ENCODE data around the gene KCNQ1. TPM values are rescaled to one million over a fixed set of nuclear protein-coding genes. Genes with fewer than 3 reads are reported as not detected.

Gene KCNQ1
- total and polyA plus RNA-seq, 2 of the 13 experiments (the other 11 are each of a cell fraction or from before 2014, with no cell fraction given), result 0.02 to 0.08 TPM

DNA sequence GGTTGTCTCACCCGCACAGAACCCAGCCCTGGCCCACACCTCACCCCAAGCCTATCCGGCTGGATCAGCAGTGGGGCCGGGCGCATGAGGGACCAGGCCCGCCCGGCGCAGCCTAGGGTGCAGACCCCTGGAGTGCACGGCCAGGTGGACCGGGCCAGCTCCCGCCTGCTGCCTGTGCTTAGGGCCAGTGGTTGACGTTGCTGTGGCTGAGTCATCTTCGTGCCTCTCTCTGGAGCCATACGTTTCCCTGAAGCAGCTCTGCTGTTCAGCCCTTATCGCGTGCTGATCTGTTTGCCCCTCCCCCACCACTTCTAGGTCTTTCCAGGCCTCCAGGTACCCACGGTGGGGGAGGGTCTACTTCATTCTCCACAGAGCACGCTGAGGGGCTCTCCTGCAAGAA, 401.2 kb downstream of the KCNQ1 start:
- FAIRE-seq, result no peak
- WGBS (ENCODE audit: low lambda C conversion rate), result 27% methylated on average over 6 of the region's 17 CpGs
- H3K9ac ChIP-seq (ENCODE audit: insufficient read depth, low read depth, low read length), result no peak overlapping the region
- DNase-seq (ENCODE audit: low spot score), result no peak
- TF ChIP-seq ZNF614 (CRISPR knock-in tag; IDR thresholded peaks at IDR 0.05; ENCODE audit: borderline replicate concordance), result no peak
- TF ChIP-seq, protein P1, sequence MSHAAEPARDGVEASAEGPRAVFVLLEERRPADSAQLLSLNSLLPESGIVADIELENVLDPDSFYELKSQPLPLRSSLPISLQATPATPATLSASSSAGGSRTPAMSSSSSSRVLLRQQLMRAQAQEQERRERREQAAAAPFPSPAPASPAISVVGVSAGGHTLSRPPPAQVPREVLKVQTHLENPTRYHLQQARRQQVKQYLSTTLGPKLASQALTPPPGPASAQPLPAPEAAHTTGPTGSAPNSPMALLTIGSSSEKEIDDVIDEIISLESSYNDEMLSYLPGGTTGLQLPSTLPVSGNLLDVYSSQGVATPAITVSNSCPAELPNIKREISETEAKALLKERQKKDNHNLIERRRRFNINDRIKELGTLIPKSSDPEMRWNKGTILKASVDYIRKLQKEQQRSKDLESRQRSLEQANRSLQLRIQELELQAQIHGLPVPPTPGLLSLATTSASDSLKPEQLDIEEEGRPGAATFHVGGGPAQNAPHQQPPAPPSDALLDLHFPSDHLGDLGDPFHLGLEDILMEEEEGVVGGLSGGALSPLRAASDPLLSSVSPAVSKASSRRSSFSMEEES (CRISPR knock-in tag; IDR thresholded peaks at IDR 0.05), result no peak
- TF ChIP-seq, protein P2, sequence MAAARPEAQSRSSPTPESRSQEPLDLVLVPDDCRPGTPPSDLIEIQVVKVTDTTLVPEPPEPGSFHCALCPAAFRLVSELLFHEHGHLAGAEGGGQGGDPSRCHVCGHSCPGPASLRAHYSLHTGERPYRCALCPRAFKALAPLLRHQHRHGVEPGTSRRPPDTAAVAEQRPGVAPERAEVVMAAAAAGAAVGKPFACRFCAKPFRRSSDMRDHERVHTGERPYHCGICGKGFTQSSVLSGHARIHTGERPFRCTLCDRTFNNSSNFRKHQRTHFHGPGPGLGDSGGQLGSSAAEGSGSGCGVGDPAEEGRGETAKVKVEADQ (CRISPR knock-in tag; IDR thresholded peaks at IDR 0.05; ENCODE audit: borderline replicate concordance), result no peak
- TF ChIP-seq ZMYM4 (CRISPR knock-in tag; IDR thresholded peaks at IDR 0.05), result no peak
- no peak for TF ChIP-seq IRF2 (CRISPR knock-in tag; IDR thresholded peaks at IDR 0.05)
- H3K79me2 ChIP-seq (ENCODE audit: insufficient read depth, low read length), result no peaks in the 10 kb centered on the region
- ChIA-PET POLR2A (no interaction called here), CTCF (ENCODE audit: low intra/inter-chr PET ratio, low total read pairs) (no interaction called here)
- H3K36me3 ChIP-seq (replicated peaks in 1 of 2; ENCODE audit: control insufficient read depth in 1 of 2, insufficient read depth in 2 of 2, low read length in 2 of 2), result no peaks in the 10 kb centered on the region
- H3K4me1 ChIP-seq (ENCODE audit: insufficient read depth, low read length), result no peaks in the 10 kb centered on the region
- ATAC-seq, result no peak
- H3K9me3 ChIP-seq (ENCODE audit: low read length), result no peaks in the 10 kb centered on the region
- no TSS peak for BruUV-seq (replicated peaks)
- in situ Hi-C loops (cut with HindIII; ENCODE audit: extremely low pct_ligation_motif_present, low pct_unique_long_range_greater_than_20kb) (no loop called here), intact Hi-C loops (cut with micrococcal nuclease; ENCODE audit: unreplicated experiment) (no loop called here)
- no peak overlapping the region for H2AFZ ChIP-seq (ENCODE audit: low read length)
- H3K4me3 ChIP-seq (replicated peaks in 1 of 3; ENCODE audit: insufficient read depth in 1 of 3, low read depth in 2 of 3, low read length in 3 of 3), result no peak overlapping the region
- H3K27ac ChIP-seq (ENCODE audit: extremely low read length, insufficient read depth, low read length), result no peak overlapping the region
- H3K4me2 ChIP-seq (ENCODE audit: low read depth, low read length), result no peak overlapping the region
- peaks cover 17 to 89% of the 10 kb centered on the region in 2 experiments for H3K27me3 ChIP-seq (ENCODE audit: control insufficient read depth in 1 of 2, insufficient read depth in 2 of 2, low read length in 2 of 2)
- H4K20me1 ChIP-seq (ENCODE audit: insufficient read depth, low read length), result peaks cover 4% of the 10 kb centered on the region; the same call in 1 of the 2 replicates

DNA sequence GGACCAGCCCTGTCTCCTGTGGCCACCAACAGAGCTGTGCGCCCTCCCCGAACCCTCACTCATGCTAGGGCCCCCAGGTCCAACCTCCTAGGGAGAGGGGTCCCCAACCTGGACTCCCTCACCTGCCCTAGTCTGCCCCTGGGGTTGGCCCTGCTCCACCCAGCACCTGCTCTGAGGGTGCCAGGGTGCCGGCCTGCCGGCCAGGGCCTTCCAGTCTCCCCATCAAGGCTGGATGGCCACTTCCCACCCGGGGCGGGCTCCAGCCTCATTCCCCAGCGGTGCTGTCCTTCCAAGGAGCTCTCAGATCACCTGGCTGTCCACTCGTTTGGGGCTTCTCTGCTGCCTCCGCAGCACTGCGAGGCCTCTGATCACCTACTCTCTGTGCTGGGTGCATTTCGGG, 401.7 kb downstream of the KCNQ1 start:
- no peak for ATAC-seq
- Histone ChIP-seq H3K9me3 (ENCODE audit: low read length) (no peaks in the 10 kb centered on the region), H3K4me2 (ENCODE audit: low read depth, low read length) (no peak overlapping the region), H3K79me2 (ENCODE audit: insufficient read depth, low read length) (no peaks in the 10 kb centered on the region), H2AFZ (ENCODE audit: low read length) (no peak overlapping the region), H3K27ac (ENCODE audit: extremely low read length, insufficient read depth, low read length) (no peak overlapping the region), H3K36me3 (replicated peaks in 1 of 2; ENCODE audit: control insufficient read depth in 1 of 2, insufficient read depth in 2 of 2, low read length in 2 of 2) (no peaks in the 10 kb centered on the region), H3K27me3 (ENCODE audit: control insufficient read depth in 1 of 2, insufficient read depth in 2 of 2, low read length in 2 of 2) (peaks cover 17 to 88% of the 10 kb centered on the region in 2 experiments), H3K4me1 (ENCODE audit: insufficient read depth, low read length) (no peaks in the 10 kb centered on the region), H3K9ac (ENCODE audit: insufficient read depth, low read depth, low read length) (no peak overlapping the region), H4K20me1 (ENCODE audit: insufficient read depth, low read length) (peaks cover 3% of the 10 kb centered on the region; the same call in 1 of the 2 replicates), H3K4me3 (replicated peaks in 1 of 3; ENCODE audit: insufficient read depth in 1 of 3, low read depth in 2 of 3, low read length in 3 of 3) (no peak overlapping the region)
- 100% methylated on average over 1 of the region's 11 CpGs for WGBS (ENCODE audit: low lambda C conversion rate)
- intact Hi-C loops (cut with micrococcal nuclease; ENCODE audit: unreplicated experiment) (no loop called here), in situ Hi-C loops (cut with HindIII; ENCODE audit: extremely low pct_ligation_motif_present, low pct_unique_long_range_greater_than_20kb) (no loop called here)
- ChIA-PET POLR2A (no interaction called here), CTCF (ENCODE audit: low intra/inter-chr PET ratio, low total read pairs) (no interaction called here)
- BruUV-seq (replicated peaks), result no TSS peak
- no peak for DNase-seq (ENCODE audit: low spot score)
- FAIRE-seq, result no peak
- TF ChIP-seq ZSCAN20 (CRISPR knock-in tag; IDR thresholded peaks at IDR 0.05; ENCODE audit: borderline replicate concordance) (no peak), ERF (CRISPR knock-in tag; IDR thresholded peaks at IDR 0.05) (no peak), ZNF572 (CRISPR knock-in tag; IDR thresholded peaks at IDR 0.05) (no peak), ZFX (CRISPR knock-in tag; IDR thresholded peaks at IDR 0.05; ENCODE audit: low read depth) (no peak), SOX6 (IDR thresholded peaks at IDR 0.05) (no peak), SOX6 (CRISPR knock-in tag; IDR thresholded peaks at IDR 0.05) (no peak)
- TF ChIP-seq, protein P3, sequence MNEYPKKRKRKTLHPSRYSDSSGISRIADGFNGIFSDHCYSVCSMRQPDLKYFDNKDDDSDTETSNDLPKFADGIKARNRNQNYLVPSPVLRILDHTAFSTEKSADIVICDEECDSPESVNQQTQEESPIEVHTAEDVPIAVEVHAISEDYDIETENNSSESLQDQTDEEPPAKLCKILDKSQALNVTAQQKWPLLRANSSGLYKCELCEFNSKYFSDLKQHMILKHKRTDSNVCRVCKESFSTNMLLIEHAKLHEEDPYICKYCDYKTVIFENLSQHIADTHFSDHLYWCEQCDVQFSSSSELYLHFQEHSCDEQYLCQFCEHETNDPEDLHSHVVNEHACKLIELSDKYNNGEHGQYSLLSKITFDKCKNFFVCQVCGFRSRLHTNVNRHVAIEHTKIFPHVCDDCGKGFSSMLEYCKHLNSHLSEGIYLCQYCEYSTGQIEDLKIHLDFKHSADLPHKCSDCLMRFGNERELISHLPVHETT (CRISPR knock-in tag; conservative IDR thresholded peaks at IDR 0.05), result no peak
- TF ChIP-seq, protein P4, sequence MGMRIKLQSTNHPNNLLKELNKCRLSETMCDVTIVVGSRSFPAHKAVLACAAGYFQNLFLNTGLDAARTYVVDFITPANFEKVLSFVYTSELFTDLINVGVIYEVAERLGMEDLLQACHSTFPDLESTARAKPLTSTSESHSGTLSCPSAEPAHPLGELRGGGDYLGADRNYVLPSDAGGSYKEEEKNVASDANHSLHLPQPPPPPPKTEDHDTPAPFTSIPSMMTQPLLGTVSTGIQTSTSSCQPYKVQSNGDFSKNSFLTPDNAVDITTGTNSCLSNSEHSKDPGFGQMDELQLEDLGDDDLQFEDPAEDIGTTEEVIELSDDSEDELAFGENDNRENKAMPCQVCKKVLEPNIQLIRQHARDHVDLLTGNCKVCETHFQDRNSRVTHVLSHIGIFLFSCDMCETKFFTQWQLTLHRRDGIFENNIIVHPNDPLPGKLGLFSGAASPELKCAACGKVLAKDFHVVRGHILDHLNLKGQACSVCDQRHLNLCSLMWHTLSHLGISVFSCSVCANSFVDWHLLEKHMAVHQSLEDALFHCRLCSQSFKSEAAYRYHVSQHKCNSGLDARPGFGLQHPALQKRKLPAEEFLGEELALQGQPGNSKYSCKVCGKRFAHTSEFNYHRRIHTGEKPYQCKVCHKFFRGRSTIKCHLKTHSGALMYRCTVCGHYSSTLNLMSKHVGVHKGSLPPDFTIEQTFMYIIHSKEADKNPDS (CRISPR knock-in tag; IDR thresholded peaks at IDR 0.05), result no peak

All from HepG2 (cell line).